OCI-LY1 (cell line): ENCODE data around the gene HRNR.

Experiments
- H2AFZ ChIP-seq: fragments of 200-600 bp; sonication (generic), shearing (Covaris generic); 2 replicates; pipeline ENCODE4 v1.6.0; 2014; ENCODE audit warnings: antibody characterized with exemption, mild to moderate bottlenecking, low read length
- H3F3A ChIP-seq: fragments of 200-600 bp; sonication (generic), shearing (Covaris generic); 2 replicates; pipeline ENCODE4 v1.6.0; 2014; ENCODE audit warnings: mild to moderate bottlenecking, antibody characterized with exemption, low read length, moderate library complexity; ENCODE audit not compliant: insufficient read depth
- H3K27ac ChIP-seq: fragments of 200-600 bp; sonication (generic); 2 replicates; pipeline ENCODE4 v1.5.1; 2014; ENCODE audit warnings: low read length, mixed run types, mild to moderate bottlenecking, low read depth; ENCODE audit not compliant: poor library complexity, severe bottlenecking
- H3K27me3 ChIP-seq: fragments of 200-600 bp; sonication (generic); 2 replicates; pipeline ENCODE4 v1.6.0; 2014; ENCODE audit warnings: antibody characterized with exemption, mild to moderate bottlenecking, low read length, moderate library complexity; ENCODE audit not compliant: insufficient read depth
- H3K36me3 ChIP-seq: fragments of 200-600 bp; sonication (generic); 2 replicates; pipeline ENCODE4 v1.6.1; 2014; ENCODE audit warnings: mild to moderate bottlenecking, antibody characterized with exemption, low read length, moderate library complexity, mixed read lengths; ENCODE audit not compliant: insufficient read depth
- H3K4me1 ChIP-seq: fragments of 200-600 bp; sonication (generic); 2 replicates; pipeline ENCODE4 v1.5.1; 2014; ENCODE audit warnings: mild to moderate bottlenecking, low read length, moderate library complexity; ENCODE audit not compliant: insufficient read depth, severe bottlenecking
- H3K4me2 ChIP-seq: fragments of 200-600 bp; sonication (generic), shearing (Covaris generic); 2 replicates; pipeline ENCODE4 v1.6.1; 2014; ENCODE audit warnings: low read length
- H3K4me3 ChIP-seq: fragments of 200-600 bp; sonication (generic); 2 replicates; pipeline ENCODE4 v1.5.1; 2014; ENCODE audit warnings: low read length, low read depth, mild to moderate bottlenecking, mixed read lengths; ENCODE audit not compliant: poor library complexity, severe bottlenecking
- H3K79me2 ChIP-seq: fragments of 200-600 bp; shearing (Covaris generic); 2 replicates; pipeline ENCODE4 v1.6.1; 2016; ENCODE audit warnings: mixed run types, low read length, mixed read lengths; ENCODE audit not compliant: insufficient read depth
- H3K9ac ChIP-seq: fragments of 200-600 bp; sonication (generic), shearing (Covaris generic); 2 replicates; pipeline ENCODE4 v1.6.1; 2014; ENCODE audit warnings: mild to moderate bottlenecking, low read length, mixed read lengths
- H3K9me2 ChIP-seq: fragments of 200-600 bp; sonication (generic), shearing (Covaris generic); 2 replicates; pipeline ENCODE4 v1.6.1; 2014; ENCODE audit warnings: low read depth, mild to moderate bottlenecking, low read length, mixed read lengths
- H3K9me3 ChIP-seq: fragments of 200-600 bp; shearing (Covaris generic); 2 replicates; pipeline ENCODE4 v1.6.1; 2014; ENCODE audit warnings: low read length, mixed read lengths
- H4K20me1 ChIP-seq: fragments of 200-600 bp; sonication (generic), shearing (Covaris generic); 2 replicates; pipeline ENCODE4 v1.6.0; 2016; ENCODE audit warnings: mild to moderate bottlenecking, low read length; ENCODE audit not compliant: insufficient read depth
- CTCF ChIP-seq: fragments of 200-600 bp; sonication (generic), shearing (Covaris generic); IDR thresholded peaks from 2 replicates; pipeline ENCODE4 v1.5.1; 2017; ENCODE audit warnings: mild to moderate bottlenecking, antibody characterized with exemption, low read length, moderate library complexity, mixed read lengths
- EZH2 ChIP-seq: fragments of 200-600 bp; sonication (generic), shearing (Covaris generic); IDR thresholded peaks from 2 replicates; pipeline ENCODE4 v1.8.0; 2017; ENCODE audit warnings: borderline replicate concordance, mixed run types, mild to moderate bottlenecking, antibody characterized with exemption, low read length, moderate library complexity, mixed read lengths

HRNR gene

DNA sequence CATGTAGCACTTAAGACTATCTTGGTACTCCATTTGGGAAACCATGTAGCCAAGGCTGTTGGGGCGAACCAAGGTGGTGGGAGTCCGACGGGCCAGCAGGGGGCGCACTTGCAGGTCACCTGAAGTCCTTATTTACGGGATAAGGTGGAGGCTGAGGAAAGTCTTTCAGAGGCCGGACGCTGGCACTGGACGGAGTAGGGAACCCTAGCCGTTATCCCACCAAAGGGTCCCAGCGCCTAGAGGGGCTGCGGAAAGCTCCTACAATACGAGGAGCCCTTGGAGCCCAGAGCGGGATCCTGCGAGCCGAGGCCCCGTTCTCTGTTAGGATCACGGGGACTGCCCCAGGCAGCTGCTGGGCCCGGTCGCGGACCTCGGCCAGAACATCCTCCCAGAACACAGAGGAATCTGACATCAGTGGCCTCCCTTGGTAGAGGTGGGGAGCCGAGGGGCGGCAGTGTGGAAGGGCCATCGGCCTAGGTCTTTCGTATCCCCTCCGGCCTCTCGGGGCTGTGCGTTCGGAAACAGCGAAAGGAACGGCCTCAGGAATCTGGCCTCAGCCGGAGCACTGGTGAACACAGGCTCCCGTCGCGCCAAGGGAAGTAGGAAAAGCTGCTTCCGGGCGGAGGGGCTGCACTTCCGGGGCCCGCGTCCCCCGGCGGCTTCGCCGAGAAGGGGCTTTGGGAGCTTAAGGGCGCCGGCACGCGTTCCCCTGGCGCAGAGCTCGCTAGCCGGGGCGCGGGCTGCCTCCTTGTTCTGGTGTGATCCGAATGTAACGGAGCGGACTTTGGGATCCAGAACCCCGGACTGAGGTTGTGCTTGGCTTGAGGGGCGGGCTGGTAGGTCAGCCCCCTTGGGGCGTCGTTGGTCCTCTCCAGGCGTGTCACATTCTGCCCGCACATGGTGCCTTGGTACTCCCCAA lies 35.1 kb downstream of the HRNR start:
- Histone ChIP-seq H3K27ac (no peak overlapping the region), H3K36me3 (no peaks in the 10 kb centered on the region), H3K4me3 (peak overlapping the region; percentile 53), H3F3A (no peaks in the 10 kb centered on the region), H3K27me3 (no peaks in the 10 kb centered on the region), H3K4me2 (peak overlapping the region; percentile 69), H2AFZ (no peak overlapping the region), H3K9me2 (no peaks in the 10 kb centered on the region), H4K20me1 (no peaks in the 10 kb centered on the region), H3K9me3 (no peaks in the 10 kb centered on the region), H3K79me2 (no peaks in the 10 kb centered on the region), H3K4me1 (peaks cover 9% of the 10 kb centered on the region), H3K9ac (peak overlapping the region; percentile 32; the same call in 1 of the 2 replicates)
- TF ChIP-seq EZH2 (no peak), CTCF (peak; percentile 84)

DNA sequence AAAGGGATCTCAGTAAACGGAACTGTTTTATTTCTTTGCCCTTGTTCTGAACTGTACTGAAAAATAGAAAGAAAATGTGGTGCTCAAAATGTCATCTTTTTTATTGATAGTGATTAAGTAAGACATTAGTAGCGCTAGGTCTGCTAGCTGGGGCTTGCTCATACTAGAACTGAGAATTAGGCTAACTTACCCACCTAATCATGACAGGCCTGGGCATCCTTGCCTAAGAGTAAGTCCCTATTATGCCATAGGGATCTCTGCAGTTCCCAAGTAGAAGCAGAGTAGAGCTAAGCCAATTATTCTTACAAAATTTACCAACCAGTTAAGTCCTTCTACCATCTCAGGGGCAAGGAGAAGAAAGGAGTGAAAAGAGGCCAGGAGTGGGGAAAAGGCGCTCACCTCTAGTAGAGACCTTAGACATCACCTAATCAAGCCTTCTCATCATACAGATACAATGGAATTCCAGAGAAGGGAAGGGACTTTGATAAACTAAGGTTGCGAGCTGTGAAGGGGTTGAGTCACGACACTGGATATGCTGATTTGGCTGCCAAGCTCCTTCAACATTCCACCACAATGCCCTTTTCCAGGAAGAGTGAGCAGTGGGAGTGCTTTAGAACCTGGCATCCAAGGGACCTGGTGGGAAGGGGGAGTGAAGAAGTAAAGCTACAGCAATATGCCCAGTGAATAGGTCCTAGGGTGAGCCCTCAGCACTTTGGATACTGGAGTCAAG lies 37.3 kb downstream of the HRNR start:
- H2AFZ ChIP-seq, result no peak overlapping the region

More for the DNA sequence above, 37.3 kb downstream of the HRNR start:
- no peaks in the 10 kb centered on the region for H4K20me1 ChIP-seq
- no peak overlapping the region for H3K4me3 ChIP-seq
- TF ChIP-seq EZH2 (no peak), CTCF (no peak)
- no peaks in the 10 kb centered on the region for H3K9me3 ChIP-seq
- H3K4me2 ChIP-seq, result no peak overlapping the region
- H3K27me3 ChIP-seq, result no peaks in the 10 kb centered on the region
- H3K9me2 ChIP-seq, result no peaks in the 10 kb centered on the region
- H3F3A ChIP-seq, result no peaks in the 10 kb centered on the region
- no peak overlapping the region for H3K27ac ChIP-seq
- H3K9ac ChIP-seq, result no peak overlapping the region
- peaks cover 9% of the 10 kb centered on the region for H3K4me1 ChIP-seq
- H3K79me2 ChIP-seq, result no peaks in the 10 kb centered on the region
- H3K36me3 ChIP-seq, result no peaks in the 10 kb centered on the region
